Inferior parietal cortex (tissue), 1 donor: Measurements from ENCODE around the gene ASGR1.
"Not testable (repeated sequence)": the region's sequence is repeated elsewhere in the genome, so short reads cannot be mapped to it uniquely, and the experiment has no call there.

Experiments
- DNase-seq: peaks from one replicate; pipeline ENCODE4 v3.0.0-alpha.2; 2016; ENCODE audit errors: extremely low spot score

The ASGR1 gene

DNA sequence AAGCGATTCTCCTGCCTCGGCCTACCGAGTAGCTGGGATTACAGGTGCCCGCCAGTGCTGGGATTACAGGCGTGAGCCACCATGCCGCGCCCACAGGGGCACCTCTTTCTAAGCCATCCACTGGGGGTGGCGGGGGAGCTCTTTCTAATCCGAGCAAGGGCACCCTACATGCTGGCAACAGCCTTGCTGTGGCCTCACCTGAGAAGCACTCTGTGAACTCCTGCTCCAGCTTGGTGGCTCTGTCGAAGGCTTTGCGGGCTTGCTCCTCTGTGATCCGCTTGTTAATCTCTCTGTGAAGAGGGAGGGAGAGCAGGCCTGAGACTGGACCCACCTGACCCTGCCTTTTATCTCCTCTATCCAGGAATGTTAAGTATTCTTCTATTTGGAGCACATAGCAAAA is 11.9 kb upstream of the ASGR1 start:
- DNase-seq: no peak

DNA sequence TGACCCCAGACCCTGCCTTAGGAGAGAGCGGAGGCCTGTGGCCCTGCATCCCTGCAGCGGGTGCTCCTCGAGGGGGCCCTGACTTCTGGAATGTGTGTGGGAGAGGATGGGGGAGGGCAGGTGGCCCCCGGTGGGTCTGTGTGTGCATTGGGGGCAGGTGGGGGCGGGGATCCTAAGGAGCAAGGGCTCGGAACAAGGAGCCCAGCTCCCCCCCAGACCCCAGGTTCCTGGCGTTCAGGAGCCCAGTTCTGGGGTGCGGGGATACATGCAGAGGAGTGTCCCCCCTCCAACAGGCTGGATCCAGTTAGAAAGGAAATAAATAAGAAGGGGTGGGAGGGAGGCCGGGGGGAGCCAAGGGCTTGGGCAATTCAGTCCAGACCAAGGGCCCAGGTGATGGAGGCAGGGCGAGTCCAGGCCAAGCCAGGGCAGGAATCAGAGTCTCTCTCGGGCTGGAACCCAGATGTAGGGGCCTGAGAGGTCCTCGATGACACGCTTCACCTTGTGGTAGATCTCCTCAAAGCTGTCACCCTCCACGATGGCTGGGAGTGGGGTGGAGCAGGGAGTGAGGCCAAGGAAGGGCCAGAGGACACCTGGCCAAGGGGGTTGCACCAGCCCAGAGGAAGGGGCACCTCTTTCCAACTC is 11.2 kb upstream of the ASGR1 start:
- DNase-seq: no peak

DNA sequence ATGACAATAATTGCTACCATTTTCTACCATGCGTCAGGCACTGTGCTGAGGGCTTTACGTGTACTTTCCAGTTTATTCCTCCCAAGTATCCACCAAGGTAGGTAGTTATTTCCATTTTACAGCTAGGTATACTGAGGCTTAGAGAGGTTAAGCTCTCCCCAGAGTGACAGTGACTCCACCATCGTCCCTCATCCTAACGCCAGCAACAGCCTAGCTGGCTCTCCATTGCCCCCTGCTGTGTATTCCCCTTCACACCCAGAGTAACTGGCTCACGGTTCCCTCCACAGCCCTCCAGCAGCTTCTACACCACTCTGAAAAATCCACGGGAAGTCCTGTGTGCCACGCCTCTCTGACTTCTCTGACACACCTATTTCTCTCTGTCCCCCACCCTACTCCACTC is 7.1 kb upstream of the ASGR1 start:
- no peak for DNase-seq

DNA sequence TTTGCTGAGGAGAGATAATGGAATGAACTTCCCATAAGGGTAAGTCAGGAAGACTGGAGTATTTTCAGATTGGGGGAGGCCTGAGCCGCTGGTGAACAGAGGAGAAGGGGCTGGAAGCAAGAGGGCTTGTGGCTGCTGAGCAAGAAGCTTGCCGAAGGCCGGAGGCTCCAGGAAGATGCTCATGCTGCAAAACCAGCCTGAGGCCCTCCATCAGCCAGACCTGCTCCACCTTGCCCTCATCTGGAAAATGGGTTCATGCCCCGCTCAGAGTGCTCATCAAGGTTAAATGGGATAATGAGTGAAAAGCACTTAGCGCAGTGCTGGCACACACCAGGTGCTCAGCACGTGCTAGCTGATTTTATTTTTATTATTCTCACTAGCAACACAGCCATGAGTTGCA is 5.5 kb upstream of the ASGR1 start:
- no peak for DNase-seq

DNA sequence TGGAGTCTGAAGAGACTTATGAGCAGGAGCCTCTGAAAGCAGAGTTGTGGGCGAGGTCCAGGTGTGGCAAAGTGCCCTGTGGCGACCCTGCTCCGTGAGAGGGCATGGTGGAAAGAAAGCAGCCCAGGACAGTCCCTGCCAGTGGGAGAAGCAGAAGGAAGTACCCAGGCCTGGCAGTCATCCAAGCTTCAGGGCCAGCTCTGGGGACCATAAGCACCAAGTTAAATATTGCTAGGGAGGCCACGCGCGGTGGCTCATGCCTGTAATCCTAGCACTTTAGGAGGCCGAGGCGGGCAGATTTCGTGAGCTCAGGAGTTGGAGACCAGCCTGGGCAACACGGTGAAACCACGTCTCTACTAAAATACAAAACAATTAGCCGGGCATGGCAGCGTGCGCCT is 4.9 kb upstream of the ASGR1 start:
- DNase-seq: no peak

DNA sequence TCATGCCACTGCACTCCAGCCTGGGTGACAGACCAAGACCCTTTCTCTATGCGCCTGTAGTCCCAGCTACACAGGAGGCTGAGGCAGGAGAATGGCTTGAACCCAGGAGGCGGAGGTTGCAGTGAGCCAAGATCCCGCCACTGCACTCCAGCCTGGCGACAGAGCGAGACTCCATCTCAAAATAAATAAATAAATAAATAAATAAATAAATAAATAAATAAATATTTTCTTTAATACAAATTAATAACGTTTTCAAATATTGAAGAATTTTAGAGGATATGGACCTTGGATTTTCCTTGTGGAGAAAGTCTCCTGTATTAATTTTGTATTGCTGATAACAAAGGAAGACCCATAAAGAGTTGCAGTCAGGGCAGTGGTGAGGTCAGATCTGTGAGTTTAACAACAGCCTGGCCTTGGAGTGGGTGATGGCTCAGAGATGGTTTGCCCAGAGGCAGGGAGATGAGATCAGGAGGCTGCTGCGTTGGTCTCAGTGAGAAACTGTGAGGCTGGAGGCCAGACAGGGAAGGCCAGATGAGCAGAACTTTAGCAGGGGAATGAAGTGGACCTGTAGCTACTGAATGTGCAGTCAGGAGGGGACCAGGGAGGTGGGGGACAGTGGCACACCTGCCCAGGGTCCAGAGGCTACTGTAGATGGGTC is 4.4 kb upstream of the ASGR1 start:
- DNase-seq: no peak

DNA sequence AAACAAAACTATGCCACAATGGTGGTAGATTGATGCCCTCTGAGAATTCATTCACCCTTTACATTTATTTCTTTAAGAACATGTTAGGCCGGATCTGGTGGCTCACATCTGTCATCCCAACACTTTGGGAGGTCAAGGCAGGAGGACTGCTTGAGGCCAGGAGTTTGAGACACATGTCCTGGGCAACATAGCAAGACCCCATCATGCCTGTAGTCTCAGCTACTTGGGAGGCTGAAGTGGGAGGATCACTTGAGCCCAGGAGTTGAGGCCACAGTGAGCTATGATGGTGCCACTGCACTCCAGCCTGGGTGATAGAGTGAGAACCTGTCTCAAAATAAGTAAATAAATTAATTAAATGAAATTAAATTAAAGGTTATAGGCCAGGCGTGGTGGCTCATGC is 2.9 kb upstream of the ASGR1 start:
- DNase-seq: not testable (repeated sequence)

DNA sequence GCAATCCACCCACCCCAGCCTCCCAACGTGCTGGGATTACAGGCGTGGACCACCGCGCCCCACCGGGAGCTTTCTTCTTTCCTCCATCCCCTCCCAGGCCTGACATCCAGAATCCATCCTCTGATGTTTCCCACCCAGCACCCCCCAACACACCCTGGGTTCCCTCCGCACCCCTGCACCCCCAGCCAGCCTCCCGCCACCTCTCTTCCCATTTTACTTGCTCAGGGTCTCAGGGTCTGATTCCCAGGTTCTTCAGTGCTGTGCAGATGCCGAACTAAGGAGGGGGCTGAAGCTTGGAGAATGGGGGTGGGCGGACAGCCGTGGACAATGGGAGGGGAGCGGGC is 225 bp downstream of the ASGR1 start:
- DNase-seq: no peak

DNA sequence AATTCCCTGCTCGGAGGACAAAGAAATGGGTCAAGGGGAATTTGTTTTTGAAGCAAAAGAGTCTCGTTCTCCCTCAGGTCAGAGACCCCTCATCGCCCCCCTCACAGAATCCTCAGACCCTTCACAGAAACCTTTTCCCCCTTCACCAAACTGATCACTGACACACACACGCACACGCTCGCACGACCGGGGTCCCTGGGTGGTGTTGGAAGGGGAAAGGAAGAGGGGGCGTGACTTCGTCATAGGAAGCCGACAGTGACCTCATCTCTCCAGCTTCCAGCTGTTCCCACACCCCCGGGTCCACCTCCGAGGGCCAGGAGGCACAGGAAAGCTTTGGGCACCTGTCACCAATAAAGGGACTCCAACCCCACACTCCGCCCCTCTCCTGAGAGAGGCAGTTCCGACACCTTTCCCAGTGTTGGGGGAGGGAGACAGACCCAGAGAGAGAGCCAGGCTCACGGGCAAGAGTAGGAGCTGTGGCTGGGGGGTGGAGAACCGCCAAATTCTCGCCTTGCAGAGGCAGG is 1.2 kb downstream of the ASGR1 start:
- DNase-seq: no peak

DNA sequence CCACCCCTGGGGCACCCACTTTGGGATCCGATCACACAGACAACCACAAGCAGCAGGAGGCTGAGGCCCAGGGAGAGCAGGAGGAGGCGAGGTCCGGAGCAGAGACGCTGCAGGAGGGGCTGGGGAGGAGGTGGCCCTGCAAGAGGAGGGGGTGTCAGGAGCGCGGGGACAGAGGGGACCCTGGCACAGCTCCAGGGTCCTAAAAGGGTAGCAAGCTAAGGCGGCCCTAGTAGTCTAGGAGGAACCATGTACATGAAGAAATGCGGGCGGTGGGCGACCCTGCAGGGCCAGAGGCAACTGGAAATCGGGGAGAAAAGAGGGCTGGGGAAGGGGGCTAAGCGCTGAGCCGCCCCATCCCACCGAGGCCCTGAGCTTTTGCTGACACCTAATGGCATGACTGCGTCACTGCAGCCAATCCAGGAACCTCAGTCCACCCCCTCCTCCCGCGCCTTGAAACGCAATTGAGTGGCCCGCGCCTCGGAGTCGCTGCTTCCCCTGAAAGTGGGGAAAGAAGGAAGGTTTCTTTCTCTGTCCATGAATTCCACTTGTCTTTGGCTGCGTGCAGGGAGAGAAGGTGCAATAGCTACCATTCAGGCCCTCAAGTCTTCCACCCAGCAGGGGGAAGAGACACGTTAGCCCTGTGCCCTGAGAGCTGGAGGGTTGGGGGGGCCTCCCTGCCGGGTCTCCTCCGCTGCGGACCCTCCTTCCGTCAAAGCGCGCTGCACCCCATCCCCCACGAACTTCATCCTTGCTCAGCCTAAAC is 1.8 kb downstream of the ASGR1 start:
- peak; percentile 78 for DNase-seq

DNA sequence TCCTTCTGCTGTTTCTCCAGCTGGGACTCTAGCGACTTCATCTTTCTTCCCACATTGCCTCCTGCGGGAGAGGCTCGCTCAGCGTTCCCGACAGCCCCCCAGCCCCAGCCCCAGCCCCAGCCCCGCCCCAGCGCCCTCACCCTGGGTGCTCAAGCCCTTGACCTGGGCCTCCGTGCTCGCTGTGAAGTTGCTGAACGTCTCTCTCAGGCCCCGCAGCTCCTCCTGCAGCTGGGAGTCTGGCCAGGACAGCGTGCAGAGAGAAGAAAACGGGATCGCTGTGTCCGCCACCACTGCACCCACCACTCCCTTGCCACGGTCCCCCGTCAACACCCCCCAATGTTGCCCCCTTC is 2.4 kb downstream of the ASGR1 start:
- no peak for DNase-seq

DNA sequence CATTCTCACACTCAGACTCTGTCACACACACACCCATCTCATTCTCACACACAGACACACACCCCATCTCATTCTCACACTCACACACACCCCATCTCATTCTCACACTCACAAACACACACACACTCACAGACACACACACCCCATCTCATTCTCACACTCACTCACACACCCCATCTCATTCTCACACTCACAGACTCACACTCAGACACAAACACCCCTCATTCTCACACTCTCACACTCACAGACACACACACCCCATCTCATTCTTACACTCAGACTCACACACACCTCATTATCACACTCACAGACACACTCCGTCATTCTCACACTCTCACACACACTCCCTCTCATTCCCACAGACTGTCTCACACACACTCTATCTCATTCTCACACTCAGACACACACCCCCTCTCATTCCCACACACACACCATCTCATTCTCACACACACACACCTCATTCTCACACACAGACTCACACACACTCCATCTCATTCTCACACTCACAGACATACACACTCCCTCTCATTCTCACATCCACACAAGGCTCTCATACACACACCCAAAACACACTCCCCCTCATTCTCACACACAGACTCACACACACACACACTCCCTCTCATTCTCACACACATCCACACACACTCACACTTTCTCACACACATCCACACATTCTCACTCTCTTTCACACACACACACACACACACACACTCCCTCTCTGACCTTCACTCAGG is 2.9 kb downstream of the ASGR1 start:
- DNase-seq: no peak

DNA sequence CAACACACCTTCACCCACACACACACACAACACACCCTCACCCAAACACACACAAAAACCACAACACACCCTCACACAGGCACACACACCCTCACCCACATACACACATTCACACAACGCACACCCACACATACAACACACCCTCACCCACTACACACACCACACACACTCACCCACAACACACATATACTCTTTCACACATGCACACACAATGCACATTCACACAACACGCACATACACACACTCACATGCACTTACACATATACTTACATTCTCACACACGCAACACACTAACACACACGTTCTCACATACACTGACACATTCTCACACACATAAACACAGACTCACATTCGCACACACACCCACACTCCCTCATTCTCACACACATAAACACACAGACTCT is 3.8 kb downstream of the ASGR1 start:
- no peak for DNase-seq

DNA sequence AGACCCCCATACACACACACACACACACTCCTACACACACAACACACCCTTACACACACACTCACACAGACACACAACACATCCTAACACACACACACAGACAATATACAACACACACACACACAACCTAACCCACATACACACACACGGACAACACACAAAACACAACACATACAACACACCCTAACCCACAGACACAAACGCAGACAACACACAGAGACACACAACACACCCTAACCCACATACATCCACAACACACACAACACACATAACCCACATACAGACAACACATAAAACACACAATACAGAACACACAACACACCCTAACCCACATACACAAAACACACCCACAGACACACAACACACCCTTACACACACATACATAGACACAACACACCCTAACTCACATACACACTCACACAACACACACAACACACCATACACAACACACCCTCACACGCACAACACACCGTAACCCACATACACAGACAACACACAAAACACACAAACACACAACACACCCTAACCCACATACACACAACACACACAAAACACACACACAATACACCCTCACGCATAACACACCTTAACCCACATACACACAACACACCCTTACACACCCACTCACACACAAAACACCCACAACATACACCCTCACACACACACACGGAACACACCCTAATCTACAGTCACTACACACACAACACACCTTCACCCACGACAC is 4.4 kb downstream of the ASGR1 start:
- no peak for DNase-seq

DNA sequence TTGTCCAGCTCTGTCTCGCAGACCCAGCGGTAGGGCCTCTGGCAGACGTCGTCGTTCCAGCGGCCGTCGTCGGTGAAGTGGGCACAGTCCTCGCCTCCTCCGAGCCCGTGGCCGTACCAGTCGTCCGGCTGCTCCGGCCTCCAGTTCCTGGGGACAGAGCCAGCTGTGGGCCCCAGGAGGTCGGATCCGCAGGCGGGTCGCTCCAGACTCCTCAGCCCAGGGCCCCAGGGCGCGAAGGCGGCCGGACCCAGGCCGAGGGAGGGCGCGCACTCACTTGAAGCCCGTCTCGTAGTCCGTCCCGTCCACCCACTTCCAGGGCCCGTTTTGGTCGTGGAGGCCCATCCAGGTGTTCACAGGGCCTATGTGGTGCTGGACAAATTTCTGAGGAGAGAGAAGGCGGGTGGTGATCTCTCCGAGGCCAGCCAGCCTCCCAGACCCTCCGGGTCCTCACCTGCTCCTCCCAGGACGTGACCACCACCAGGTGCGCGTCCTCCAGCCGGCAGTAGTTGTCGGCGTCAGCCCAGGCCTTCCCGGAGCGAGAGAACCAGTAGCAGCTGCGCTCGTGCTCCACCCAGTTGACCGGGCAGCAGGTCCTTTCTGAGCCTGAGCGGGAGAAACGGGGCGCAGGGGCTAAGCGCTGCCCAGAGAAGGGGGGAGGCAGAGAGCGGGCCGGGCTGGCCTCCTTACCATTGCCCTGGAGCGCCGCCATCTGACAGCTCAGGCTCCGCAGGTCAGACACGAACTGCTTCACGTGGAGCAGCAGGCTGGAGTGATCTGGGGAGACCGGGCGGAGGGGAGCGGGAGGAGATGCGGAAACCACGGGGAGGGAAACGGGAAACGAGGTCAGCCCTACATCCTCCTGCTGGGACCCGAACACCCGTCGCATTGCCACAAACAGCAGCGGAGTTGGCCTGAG is 5.2 kb downstream of the ASGR1 start:
- no peak for DNase-seq

DNA sequence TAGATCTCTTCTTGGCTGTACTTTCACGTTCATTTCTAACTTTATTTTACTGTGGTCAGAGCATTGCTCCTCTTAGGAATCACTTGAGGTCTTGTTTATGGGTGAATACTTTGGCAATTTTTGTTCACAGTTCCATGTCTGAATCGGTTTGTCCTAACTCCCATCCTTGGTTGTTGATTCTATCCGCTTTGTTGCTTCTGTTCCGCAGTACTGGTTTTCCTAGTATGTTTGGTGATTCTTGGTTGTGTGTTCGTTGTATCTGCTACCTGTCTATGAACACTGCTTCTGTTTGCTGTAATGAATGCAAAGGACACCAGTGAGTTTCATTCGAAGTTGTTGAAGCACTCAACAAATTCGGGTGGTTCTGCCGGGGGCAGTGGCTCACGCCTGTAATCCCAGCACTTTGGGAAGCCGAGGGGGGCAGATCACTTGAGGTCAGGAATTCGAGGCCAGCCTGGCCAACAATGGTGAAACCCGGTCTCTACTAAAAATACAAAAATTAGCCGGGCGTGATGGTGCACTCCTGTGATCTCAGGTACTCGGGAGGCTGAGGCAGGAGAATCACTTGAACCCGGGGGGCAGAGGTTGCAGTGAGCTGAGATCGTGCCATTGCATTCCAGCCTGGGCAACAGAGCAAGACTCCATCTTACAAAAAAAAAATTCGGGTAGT is 6.5 kb downstream of the ASGR1 start:
- DNase-seq: not testable (repeated sequence)

DNA sequence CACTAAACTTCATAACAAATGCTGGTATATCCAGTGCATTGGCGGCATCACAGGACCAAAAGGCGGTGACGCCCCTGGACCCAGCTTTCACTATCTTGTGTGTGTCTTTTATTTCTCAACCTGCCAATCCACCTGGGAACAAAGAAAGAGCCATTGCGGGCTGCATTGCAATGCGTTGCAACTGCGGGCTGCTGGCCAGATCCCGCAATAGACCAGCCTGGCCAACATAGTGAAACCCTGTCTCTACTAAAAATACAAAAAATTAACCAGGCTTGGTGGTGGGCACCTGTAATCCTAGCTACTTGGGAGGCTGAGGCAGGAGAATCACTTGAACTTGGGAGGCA is 9.6 kb downstream of the ASGR1 start:
- DNase-seq: not testable (repeated sequence)

DNA sequence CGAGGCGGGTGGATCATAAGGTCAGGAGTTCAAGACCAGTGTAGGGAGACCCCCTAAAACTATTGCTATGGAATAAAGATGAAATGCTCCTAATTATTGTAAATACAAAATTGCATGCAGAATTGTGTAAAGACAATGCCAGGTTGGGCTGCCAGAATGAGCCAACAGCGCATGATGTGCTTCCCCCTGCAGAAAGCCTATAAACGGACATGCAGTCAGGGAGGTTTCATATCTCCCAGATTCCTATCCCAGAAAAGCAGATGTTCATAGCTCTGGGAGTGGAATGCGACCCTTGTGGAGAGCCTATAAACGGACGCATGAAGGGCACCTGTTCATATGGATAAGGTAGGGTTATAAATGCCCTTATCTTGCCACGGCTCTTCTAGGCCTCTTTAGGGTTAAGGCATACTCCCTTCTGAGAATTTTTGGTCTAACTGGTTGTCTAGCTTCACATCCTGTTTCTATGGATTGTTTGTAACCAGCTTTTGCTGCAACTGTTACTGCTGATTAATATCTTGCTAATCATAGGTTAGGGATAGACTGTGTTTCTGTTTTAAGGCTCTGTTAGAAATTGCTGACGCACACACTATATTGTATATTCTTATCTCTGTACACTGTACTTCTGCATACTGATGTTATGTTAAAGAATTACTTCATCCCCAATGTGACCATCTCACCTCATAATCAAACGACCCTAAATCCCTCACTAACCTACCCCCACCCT is 10.2 kb downstream of the ASGR1 start:
- DNase-seq: not testable (repeated sequence)

DNA sequence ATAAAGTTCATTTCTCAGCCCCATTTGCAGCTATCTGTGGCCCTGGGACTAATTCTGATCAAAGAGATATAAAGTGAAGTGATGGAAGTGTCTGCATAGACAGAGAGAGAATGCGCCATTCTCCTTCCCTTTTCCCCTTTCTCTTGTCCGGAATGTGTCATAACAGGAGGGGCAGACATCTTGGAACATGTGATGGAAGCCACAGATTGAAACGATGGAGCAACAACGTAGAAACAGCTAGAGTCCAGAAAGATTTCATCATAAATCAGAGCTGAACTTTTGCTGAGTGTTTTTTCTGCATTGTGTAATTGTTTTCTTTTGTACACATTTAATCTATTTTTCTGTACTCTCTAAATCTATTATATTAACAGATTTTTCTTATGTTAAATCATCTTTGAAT is 11.3 kb downstream of the ASGR1 start:
- no peak for DNase-seq

DNA sequence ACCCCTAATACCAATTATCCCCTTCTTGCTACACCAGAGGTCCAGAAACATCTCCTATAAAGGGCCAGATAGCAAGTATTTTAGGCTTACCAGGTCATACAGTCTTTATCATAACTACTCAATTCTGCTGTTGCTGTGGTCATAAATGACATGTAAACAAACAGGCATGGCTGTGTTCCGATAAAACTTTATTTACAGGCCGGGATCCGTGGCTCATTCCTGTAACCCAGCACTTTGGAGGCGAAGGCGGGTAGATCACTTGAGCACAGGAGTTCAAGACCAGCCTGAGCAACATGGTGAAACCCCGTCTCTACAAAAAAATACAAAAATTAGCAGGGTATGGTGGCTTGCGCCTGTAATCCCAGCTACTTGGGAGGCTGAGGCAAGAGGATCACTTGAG is 12.3 kb downstream of the ASGR1 start:
- DNase-seq: no peak
